Measurements from ENCODE around the gene WDR27. TPM values are rescaled to one million over a fixed set of nuclear protein-coding genes. Genes with fewer than 3 reads are reported as not detected.
"Not testable (repeated sequence)": the region's sequence is repeated elsewhere in the genome, so short reads cannot be mapped to it uniquely, and the experiment has no call there.

Gene WDR27
- total RNA-seq, 1 donor from 2014 or later: 24.4 TPM

- ATAC-seq: no peak
Measured at GRCh38 chr6:169660751-169661390, 41.0 kb downstream of the WDR27 start.

- ATAC-seq: no peak
Measured at GRCh38 chr6:169659820-169660610, 41.8 kb downstream of the WDR27 start.

- ATAC-seq: no peak
Measured at GRCh38 chr6:169657284-169657610, 44.6 kb downstream of the WDR27 start.

- ATAC-seq: no peak
Measured at GRCh38 chr6:169656546-169657283, 45.1 kb downstream of the WDR27 start.

- peak; percentile 95 for ATAC-seq
Measured at GRCh38 chr6:169654598-169655391, 47.0 kb downstream of the WDR27 start.

GRCh38 chr6:169653691-169654090, 48.1 kb downstream of the WDR27 start:
- no peak for ATAC-seq

GRCh38 chr6:169652896-169653295, 48.9 kb downstream of the WDR27 start:
- no peak for ATAC-seq

GRCh38 chr6:169651498-169651897, 50.3 kb downstream of the WDR27 start:
- ATAC-seq: no peak

- no peak for ATAC-seq
Measured at GRCh38 chr6:169650959-169651292, 50.9 kb downstream of the WDR27 start.

GRCh38 chr6:169650241-169650958, 51.4 kb downstream of the WDR27 start:
- ATAC-seq: no peak

GRCh38 chr6:169648617-169649016, 53.2 kb downstream of the WDR27 start:
- no peak for ATAC-seq

GRCh38 chr6:169648092-169648491, 53.7 kb downstream of the WDR27 start:
- no peak for ATAC-seq

- ATAC-seq: no peak
Measured at GRCh38 chr6:169647637-169648036, 54.2 kb downstream of the WDR27 start.

- ATAC-seq: peak; percentile 23
Measured at GRCh38 chr6:169646906-169647567, 54.8 kb downstream of the WDR27 start.

GRCh38 chr6:169645459-169645858, 56.4 kb downstream of the WDR27 start:
- not testable (repeated sequence) for ATAC-seq

GRCh38 chr6:169643521-169643920, 58.3 kb downstream of the WDR27 start:
- no peak for ATAC-seq

GRCh38 chr6:169642455-169642854, 59.4 kb downstream of the WDR27 start:
- ATAC-seq: no peak

GRCh38 chr6:169641461-169642085, 60.3 kb downstream of the WDR27 start:
- ATAC-seq: no peak

GRCh38 chr6:169640983-169641382, 60.8 kb downstream of the WDR27 start:
- no peak for ATAC-seq

- no peak for ATAC-seq
Measured at GRCh38 chr6:169640351-169640852, 61.4 kb downstream of the WDR27 start.

Measured in esophagus mucosa (tissue), 1 donor.